Fibroblast of pulmonary artery (primary cell): ENCODE data around the gene AVEN.

ENCODE experiments used
- DNase-seq: peaks from one replicate; pipeline ENCODE4 v3.0.0-alpha.2; 2010; ENCODE audit warnings: low read depth
- H3K4me3 ChIP-seq: replicated peaks from 2 replicates; pipeline ENCODE4 v1.5.1; 2011; ENCODE audit warnings: low read depth, mild to moderate bottlenecking, control low read depth, low read length, moderate library complexity
- CTCF ChIP-seq: IDR thresholded peaks from 2 replicates; pipeline ENCODE4 v1.5.1; 2011; ENCODE audit warnings: mild to moderate bottlenecking, control low read depth, low read length, inconsistent platforms; ENCODE audit errors: missing control alignments

Gene AVEN

GRCh38 chr15:33959844-33960548 lies 79.0 kb downstream of the AVEN start:
- TF ChIP-seq CTCF, result no peak
- DNase-seq, result peak; percentile 26
- H3K4me3 ChIP-seq, result no peak overlapping the region

GRCh38 chr15:33956397-33956796 lies 82.6 kb downstream of the AVEN start:
- DNase-seq, result no peak
- no peak overlapping the region for H3K4me3 ChIP-seq
- no peak for TF ChIP-seq CTCF

- TF ChIP-seq CTCF, result no peak
Measured at GRCh38 chr15:33955945-33956344, 83.1 kb downstream of the AVEN start.

GRCh38 chr15:33946152-33946551 lies 92.9 kb downstream of the AVEN start:
- no peak for DNase-seq
- TF ChIP-seq CTCF, result no peak
- H3K4me3 ChIP-seq, result no peak overlapping the region

More at GRCh38 chr15:33955945-33956344, 83.1 kb downstream of the AVEN start:
- DNase-seq, result no peak
- no peak overlapping the region for H3K4me3 ChIP-seq

GRCh38 chr15:33941279-33942063 lies 97.5 kb downstream of the AVEN start:
- DNase-seq, result no peak
- TF ChIP-seq CTCF, result no peak
- H3K4me3 ChIP-seq, result no peak overlapping the region

- H3K4me3 ChIP-seq, result no peak overlapping the region
- DNase-seq, result no peak
Measured at GRCh38 chr15:33934921-33935320, 104.1 kb downstream of the AVEN start.

More at GRCh38 chr15:33934921-33935320, 104.1 kb downstream of the AVEN start:
- TF ChIP-seq CTCF, result no peak
